CD4-positive, alpha-beta T cell treated with Interferon gamma for 1 hour (primary cell): ENCODE data around the gene SLC7A7.
A peak's percentile ranks its signal among the peaks of the same experiment; 100 is the strongest.
"Not testable (repeated sequence)": the region's sequence is repeated elsewhere in the genome, so short reads cannot be mapped to it uniquely, and the experiment has no call there.

Experiments used
- DNase-seq: peaks from one replicate; pipeline ENCODE4 v3.0.0-alpha.2; 2020

Gene SLC7A7

GRCh38 chr14:22843123-22843925 is 28.1 kb upstream of the SLC7A7 start:
- DNase-seq, result no peak

- DNase-seq, result no peak
Measured at GRCh38 chr14:22842211-22843122, 27.2 kb upstream of the SLC7A7 start.

GRCh38 chr14:22841769-22842168 is 26.5 kb upstream of the SLC7A7 start:
- no peak for DNase-seq

- DNase-seq, result no peak
Measured at GRCh38 chr14:22841311-22841710, 26.1 kb upstream of the SLC7A7 start.

GRCh38 chr14:22839159-22839779 is 24.0 kb upstream of the SLC7A7 start:
- DNase-seq, result no peak

- DNase-seq, result no peak
Measured at GRCh38 chr14:22838631-22839041, 23.4 kb upstream of the SLC7A7 start.

- DNase-seq, result no peak
Measured at GRCh38 chr14:22837750-22838538, 22.7 kb upstream of the SLC7A7 start.

- DNase-seq, result no peak
Measured at GRCh38 chr14:22837114-22837749, 22.0 kb upstream of the SLC7A7 start.

GRCh38 chr14:22836301-22837113 is 21.3 kb upstream of the SLC7A7 start, which contains the start of gene MMP14:
Gene MMP14 (plus strand): TSS chr14:22836585. CDS start chr14:22836818, 233 bp downstream.
- no peak for DNase-seq

GRCh38 chr14:22835505-22835904 is 20.3 kb upstream of the SLC7A7 start:
- no peak for DNase-seq

- DNase-seq, result no peak
Measured at GRCh38 chr14:22830443-22831010, 15.3 kb upstream of the SLC7A7 start.

GRCh38 chr14:22829661-22830442 is 14.6 kb upstream of the SLC7A7 start, which contains the start of gene MRPL52:
Gene MRPL52 (plus strand): TSS chr14:22829887. CDS start chr14:22829913, 26 bp downstream.
- peak; percentile 90 for DNase-seq

- DNase-seq, result not testable (repeated sequence)
Measured at GRCh38 chr14:22829076-22829660, 13.9 kb upstream of the SLC7A7 start.

- no peak for DNase-seq
Measured at GRCh38 chr14:22824711-22825359, 9.6 kb upstream of the SLC7A7 start.

GRCh38 chr14:22822571-22823098 is 7.4 kb upstream of the SLC7A7 start:
- peak; percentile 67 for DNase-seq

GRCh38 chr14:22822016-22822570 is 6.9 kb upstream of the SLC7A7 start:
- DNase-seq, result no peak

GRCh38 chr14:22821193-22822015 is 6.2 kb upstream of the SLC7A7 start:
- no peak for DNase-seq
